OCI-LY7 (cell line): ENCODE measurements around the gene NOD1. TPM values are rescaled to one million over a fixed set of nuclear protein-coding genes. Genes with fewer than 3 reads are reported as not detected.
"Not testable (repeated sequence)": the region's sequence is repeated elsewhere in the genome, so short reads cannot be mapped to it uniquely, and the experiment has no call there.

Experiments
- BruUV-seq: library from RNA; stranded (reverse); fragments of 400-500 nt; replicated peaks from 2 replicates; lab custom pipeline; 2021; lab: Mats Ljungman, UMichigan
- CTCF ChIA-PET: fragments of 300-600 bp; sonication (Branson Sonifier 250); formaldehyde crosslinking; loops from one replicate; lab custom pipeline; 2022; ENCODE audit warnings: antibody characterized with exemption; ENCODE audit not compliant: unreplicated experiment; lab: Charles Lee
- POLR2A ChIA-PET: fragments of 300-600 bp; sonication (Branson Sonifier 250); formaldehyde crosslinking; loops from one replicate; lab custom pipeline; 2022; ENCODE audit warnings: antibody characterized with exemption; lab: Charles Lee
- DNase-seq: peaks from one replicate; pipeline ENCODE4 v3.0.0-alpha.2; 2015; ENCODE audit warnings: low spot score
- H2AFZ ChIP-seq: fragments of 200-600 bp; sonication (generic), shearing (Covaris generic); 2 replicates; pipeline ENCODE4 v1.6.1; 2014; ENCODE audit warnings: mild to moderate bottlenecking, antibody characterized with exemption, low read length, moderate library complexity
- H3K27ac ChIP-seq: fragments of 200-600 bp; sonication (generic); 2 replicates; pipeline ENCODE4 v1.5.1; 2014; ENCODE audit warnings: mixed run types, low read depth, mild to moderate bottlenecking, moderate library complexity, low read length, inconsistent platforms; ENCODE audit not compliant: poor library complexity, severe bottlenecking
- H3K36me3 ChIP-seq: fragments of 200-600 bp; sonication (generic); 2 replicates; pipeline ENCODE4 v1.6.1; 2014; ENCODE audit warnings: mild to moderate bottlenecking, antibody characterized with exemption, low read length, moderate library complexity, mixed read lengths; ENCODE audit not compliant: insufficient read depth
- H3K4me1 ChIP-seq: fragments of 200-600 bp; sonication (generic); 2 replicates; pipeline ENCODE4 v1.5.1; 2014; ENCODE audit warnings: mild to moderate bottlenecking, low read length; ENCODE audit not compliant: insufficient read depth, poor library complexity, severe bottlenecking
- H3K4me2 ChIP-seq: fragments of 200-600 bp; sonication (generic); 2 replicates; pipeline ENCODE4 v1.6.1; 2014; ENCODE audit warnings: mild to moderate bottlenecking, low read length
- H3K4me3 ChIP-seq: fragments of 200-600 bp; sonication (generic); 2 replicates; pipeline ENCODE4 v1.5.1; 2014; ENCODE audit warnings: mild to moderate bottlenecking, low read depth, low read length; ENCODE audit not compliant: poor library complexity, severe bottlenecking
- H3K79me2 ChIP-seq: fragments of 200-600 bp; sonication (generic); 2 replicates; pipeline ENCODE4 v1.6.1; 2016; ENCODE audit warnings: low read depth, mild to moderate bottlenecking, low read length, moderate library complexity, mixed read lengths; ENCODE audit not compliant: insufficient read depth
- H3K9me2 ChIP-seq: fragments of 200-600 bp; sonication (generic); 2 replicates; pipeline ENCODE4 v1.6.1; 2016; ENCODE audit warnings: mild to moderate bottlenecking, low read length, mixed read lengths; ENCODE audit not compliant: insufficient read depth
- H3K9me3 ChIP-seq: fragments of 200-600 bp; sonication (generic); 2 replicates; pipeline ENCODE4 v1.6.1; 2014; ENCODE audit warnings: mild to moderate bottlenecking, mixed run types, low read length, mixed read lengths
- H4K20me1 ChIP-seq: fragments of 200-600 bp; sonication (generic); 2 replicates; pipeline ENCODE4 v1.6.1; 2014; ENCODE audit warnings: mild to moderate bottlenecking, antibody characterized with exemption, low read length, moderate library complexity, mixed read lengths; ENCODE audit not compliant: insufficient read depth
- EZH2phosphoT487 ChIP-seq: fragments of 200-600 bp; sonication (generic); IDR thresholded peaks from 2 replicates; pipeline ENCODE4 v1.6.1; 2018; ENCODE audit warnings: low read depth, borderline replicate concordance, mild to moderate bottlenecking, mixed run types, antibody characterized with exemption, low read length, moderate library complexity, mixed read lengths
- intact Hi-C: fragments of 100-400 bp; cut with micrococcal nuclease; formaldehyde crosslinking; loops from one replicate; pipeline ENCODE4 v1.10.0; 2022; ENCODE audit not compliant: unreplicated experiment
- total RNA-seq, 2 experiments: library from RNA; depleted of rRNA in 1 of 2; stranded (reverse); fragments of >200 nt in 1 of 2; shearing (Covaris generic) in 1 of 2; gene quantifications; 2 replicates each; pipeline ENCODE4 v1.2.3, GENCODE V29; 2014 to 2022
- TF ChIP-seq, protein P1 (sequence below): fragments of 200-600 bp; sonication (generic); conservative IDR thresholded peaks from 2 replicates; pipeline ENCODE4 v1.5.1; 2014; ENCODE audit warnings: mild to moderate bottlenecking, antibody characterized with exemption, low read length, moderate library complexity, mixed read lengths

The NOD1 gene
- total RNA-seq, 2 experiments from 2014 or later: 8.4 to 10.3 TPM

DNA sequence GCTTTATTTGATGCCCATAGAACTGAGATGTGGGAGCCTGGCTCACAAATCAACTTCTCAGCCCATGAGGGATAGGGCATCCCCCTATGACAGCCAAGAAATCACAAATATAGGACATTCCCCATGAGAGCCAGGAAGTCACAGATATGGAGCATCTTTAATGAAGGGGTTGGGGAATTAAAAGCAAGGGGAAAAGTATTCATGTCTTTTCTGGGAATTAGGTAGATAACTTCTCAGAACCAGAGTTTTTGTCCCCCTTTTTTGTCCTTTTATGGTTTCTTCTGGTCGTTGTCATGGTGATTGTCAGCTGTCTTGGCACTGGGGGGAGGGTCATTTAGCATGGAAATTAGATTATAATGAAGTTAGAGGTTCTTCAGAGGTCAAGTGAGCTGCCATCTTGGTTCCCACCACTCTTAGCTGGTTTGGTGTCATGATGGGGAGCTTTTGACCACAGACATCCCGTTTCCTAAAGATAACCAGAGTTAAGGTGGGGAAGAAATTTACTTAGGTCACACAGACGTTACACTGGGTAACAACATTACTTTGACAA, 56.9 kb downstream of the NOD1 start:
- intact Hi-C loops: no loop called here
- no TSS peak for BruUV-seq
- no peaks in the 10 kb centered on the region for H3K4me1 ChIP-seq

DNA sequence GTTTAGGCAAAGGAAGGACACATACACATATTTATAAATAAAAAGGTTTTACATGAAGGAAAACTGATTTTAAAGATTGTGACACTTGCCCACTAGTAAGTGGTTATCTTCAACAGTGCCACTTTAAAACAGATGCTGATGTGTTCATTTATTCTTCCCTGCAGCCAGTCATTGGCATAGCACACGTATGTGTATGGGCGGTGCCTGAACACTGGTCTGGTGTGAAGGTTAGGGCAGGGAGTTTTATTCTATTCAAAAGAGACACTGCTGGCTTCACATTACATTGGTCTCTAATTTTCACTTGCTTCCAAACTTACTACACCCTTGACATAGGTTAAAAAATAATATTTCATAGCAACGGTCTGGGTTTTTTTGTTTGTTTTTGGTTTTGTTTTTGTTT, 57.9 kb downstream of the NOD1 start:
- TF ChIP-seq, protein P1, sequence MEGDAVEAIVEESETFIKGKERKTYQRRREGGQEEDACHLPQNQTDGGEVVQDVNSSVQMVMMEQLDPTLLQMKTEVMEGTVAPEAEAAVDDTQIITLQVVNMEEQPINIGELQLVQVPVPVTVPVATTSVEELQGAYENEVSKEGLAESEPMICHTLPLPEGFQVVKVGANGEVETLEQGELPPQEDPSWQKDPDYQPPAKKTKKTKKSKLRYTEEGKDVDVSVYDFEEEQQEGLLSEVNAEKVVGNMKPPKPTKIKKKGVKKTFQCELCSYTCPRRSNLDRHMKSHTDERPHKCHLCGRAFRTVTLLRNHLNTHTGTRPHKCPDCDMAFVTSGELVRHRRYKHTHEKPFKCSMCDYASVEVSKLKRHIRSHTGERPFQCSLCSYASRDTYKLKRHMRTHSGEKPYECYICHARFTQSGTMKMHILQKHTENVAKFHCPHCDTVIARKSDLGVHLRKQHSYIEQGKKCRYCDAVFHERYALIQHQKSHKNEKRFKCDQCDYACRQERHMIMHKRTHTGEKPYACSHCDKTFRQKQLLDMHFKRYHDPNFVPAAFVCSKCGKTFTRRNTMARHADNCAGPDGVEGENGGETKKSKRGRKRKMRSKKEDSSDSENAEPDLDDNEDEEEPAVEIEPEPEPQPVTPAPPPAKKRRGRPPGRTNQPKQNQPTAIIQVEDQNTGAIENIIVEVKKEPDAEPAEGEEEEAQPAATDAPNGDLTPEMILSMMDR: no peak
- no peak for TF ChIP-seq EZH2phosphoT487
- Histone ChIP-seq H3K27ac (no peak overlapping the region), H3K79me2 (no peaks in the 10 kb centered on the region), H2AFZ (no peak overlapping the region), H3K4me1 (no peaks in the 10 kb centered on the region), H3K4me2 (no peak overlapping the region), H3K9me3 (no peaks in the 10 kb centered on the region), H3K4me3 (no peak overlapping the region), H4K20me1 (no peaks in the 10 kb centered on the region), H3K9me2 (no peaks in the 10 kb centered on the region), H3K36me3 (0 out of 2 replicates have a peak, but pooled peaks cover 4% of the 10 kb centered on the region)
- intact Hi-C loops: no loop called here
- CTCF ChIA-PET: no interaction called here
- no peak for DNase-seq
- BruUV-seq: no TSS peak
- POLR2A ChIA-PET: no interaction called here

More for the DNA sequence above, 56.9 kb downstream of the NOD1 start:
- no peak for DNase-seq
- Histone ChIP-seq H2AFZ (no peak overlapping the region), H3K9me3 (no peaks in the 10 kb centered on the region), H3K4me2 (no peak overlapping the region), H3K79me2 (no peaks in the 10 kb centered on the region), H3K9me2 (no peaks in the 10 kb centered on the region), H3K27ac (no peak overlapping the region), H3K36me3 (0 out of 2 replicates have a peak, but pooled peaks cover 4% of the 10 kb centered on the region), H4K20me1 (no peaks in the 10 kb centered on the region), H3K4me3 (no peak overlapping the region)
- ChIA-PET CTCF (no interaction called here), POLR2A (no interaction called here)
- TF ChIP-seq, protein P1: no peak
- TF ChIP-seq EZH2phosphoT487: no peak

DNA sequence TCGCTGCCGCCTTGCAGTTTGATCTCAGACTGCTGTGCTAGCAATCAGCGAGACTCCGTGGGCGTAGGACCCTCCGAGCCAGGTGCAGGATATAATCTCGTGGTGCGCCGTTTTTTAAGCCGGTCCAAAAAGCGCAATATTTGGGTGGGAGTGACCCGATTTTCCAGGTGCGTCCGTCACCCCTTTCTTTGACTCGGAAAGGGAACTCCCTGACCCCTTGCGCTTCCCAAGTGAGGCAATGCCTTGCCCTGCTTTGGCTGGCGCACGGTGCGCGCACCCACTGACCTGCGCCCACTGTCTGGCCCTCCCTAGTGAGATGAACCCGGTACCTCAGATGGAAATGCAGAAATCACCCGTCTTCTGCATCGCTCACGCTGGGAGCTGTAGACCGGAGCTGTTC, 58.5 kb downstream of the NOD1 start:
- H3K4me3 ChIP-seq, H3K79me2 ChIP-seq, H2AFZ ChIP-seq, DNase-seq, POLR2A ChIA-PET, H3K4me2 ChIP-seq, CTCF ChIA-PET, BruUV-seq, intact Hi-C loops, H3K9me2 ChIP-seq, H3K4me1 ChIP-seq, H3K9me3 ChIP-seq, H4K20me1 ChIP-seq, H3K27ac ChIP-seq, H3K36me3 ChIP-seq: not testable (repeated sequence)
